LNCAP (cell line): ENCODE data around the gene LMOD1.

Experiments used
- CTCF ChIP-seq: fragments of 450-650 bp; IDR thresholded peaks from 2 replicates; pipeline ENCODE4 v1.5.1; 2017; ENCODE audit warnings: mild to moderate bottlenecking

Gene LMOD1

GRCh38 chr1:201888282-201889089 is 57.9 kb downstream of the LMOD1 start, which contains the start of gene SHISA4:
SHISA4 (plus strand) TSS chr1:201888898; CDS start chr1:201888995, 97 bp downstream.
- TF ChIP-seq CTCF, result no peak

GRCh38 chr1:201887116-201887866 is 59.1 kb downstream of the LMOD1 start:
- no peak for TF ChIP-seq CTCF

GRCh38 chr1:201886103-201886885 is 60.1 kb downstream of the LMOD1 start:
- TF ChIP-seq CTCF, result no peak

GRCh38 chr1:201885531-201886075 is 60.7 kb downstream of the LMOD1 start:
- no peak for TF ChIP-seq CTCF

GRCh38 chr1:201884425-201884824 is 61.9 kb downstream of the LMOD1 start:
- no peak for TF ChIP-seq CTCF

- no peak for TF ChIP-seq CTCF
Observed at GRCh38 chr1:201883786-201884185, 62.6 kb downstream of the LMOD1 start.

- TF ChIP-seq CTCF, result no peak
Observed at GRCh38 chr1:201883266-201883665, 63.1 kb downstream of the LMOD1 start.
